OCI-LY3 (cell line): Measurements from ENCODE around the gene TTC39B.

ENCODE experiments used
- CTCF ChIP-seq: fragments of 200-600, 300-600 bp; sonication (generic); IDR thresholded peaks from 2 replicates; pipeline ENCODE4 v1.5.1; 2014; ENCODE audit warnings: antibody characterized with exemption, low read length, low read depth
- EZH2phosphoT487 ChIP-seq: fragments of 200-600 bp; shearing (Covaris generic); IDR thresholded peaks from 2 replicates; pipeline ENCODE4 v1.6.1; 2018; ENCODE audit warnings: antibody characterized with exemption, mixed run types, low read depth

GRCh38 chr9:15293804-15294316 lies 13.2 kb downstream of the TTC39B start:
- TF ChIP-seq CTCF (no peak), EZH2phosphoT487 (no peak)
